Neural cell (in vitro differentiated cells): ENCODE measurements around the gene IL11. TPM values are rescaled to one million over a fixed set of nuclear protein-coding genes. Genes with fewer than 3 reads are reported as not detected.

Experiments
- H2AFZ ChIP-seq: fragments of 200-600, 300-800 bp; sonication (generic), shearing (Covaris generic); 2 replicates; pipeline ENCODE4 v1.6.0; 2014; ENCODE audit warnings: low read depth, mild to moderate bottlenecking, antibody characterized with exemption, low read length, moderate library complexity
- H3F3A ChIP-seq: fragments of 200-600 bp; shearing (Covaris generic); 2 replicates; pipeline ENCODE4 v1.6.1; 2016; ENCODE audit warnings: mild to moderate bottlenecking, moderate library complexity, mixed read lengths, antibody characterized with exemption, low read length; ENCODE audit not compliant: insufficient read depth, poor library complexity, severe bottlenecking
- H3K27ac ChIP-seq: fragments of 200-600, 300-800 bp; sonication (generic), shearing (Covaris generic); 2 replicates; pipeline ENCODE4 v1.5.1; 2014; ENCODE audit warnings: mild to moderate bottlenecking, low read length, moderate library complexity
- H3K27me3 ChIP-seq: fragments of 300-800, 200-600 bp; sonication (generic), shearing (Covaris generic); 2 replicates; pipeline ENCODE4 v1.6.0; 2014; ENCODE audit warnings: mild to moderate bottlenecking, low read depth, low read length, moderate library complexity; ENCODE audit not compliant: insufficient read depth
- H3K36me3 ChIP-seq: fragments of 300-800, 200-600 bp; sonication (generic), shearing (Covaris generic); 2 replicates; pipeline ENCODE4 v1.5.1; 2014; ENCODE audit warnings: mild to moderate bottlenecking, antibody characterized with exemption, low read length, moderate library complexity; ENCODE audit not compliant: insufficient read depth
- H3K4me2 ChIP-seq: fragments of 300-800, 200-600 bp; sonication (generic), shearing (Covaris generic); 2 replicates; pipeline ENCODE4 v1.6.0; 2014; ENCODE audit warnings: mild to moderate bottlenecking, low read length
- H3K4me3 ChIP-seq: fragments of 300-800, 200-600 bp; sonication (generic), shearing (Covaris generic); 2 replicates; pipeline ENCODE4 v1.5.1; 2014; ENCODE audit warnings: mild to moderate bottlenecking, low read length, moderate library complexity
- H3K79me2 ChIP-seq: fragments of 200-600 bp; shearing (Covaris generic); replicated peaks from 2 replicates; pipeline ENCODE4 v1.6.0; 2014; ENCODE audit warnings: mild to moderate bottlenecking, low read length, moderate library complexity; ENCODE audit not compliant: insufficient read depth
- H3K9ac ChIP-seq: fragments of 300-800, 200-600 bp; sonication (generic), shearing (Covaris generic); 2 replicates; pipeline ENCODE4 v1.6.1; 2016; ENCODE audit warnings: mild to moderate bottlenecking, low read length, mixed read lengths
- H3K9me2 ChIP-seq: fragments of 200-600 bp; shearing (Covaris generic); 2 replicates; pipeline ENCODE4 v1.6.1; 2016; ENCODE audit warnings: mild to moderate bottlenecking, low read length, mixed read lengths; ENCODE audit not compliant: insufficient read depth
- H3K9me3 ChIP-seq: fragments of 200-600, 300-800 bp; sonication (generic), shearing (Covaris generic); 2 replicates; pipeline ENCODE4 v1.6.1; 2016; ENCODE audit warnings: mild to moderate bottlenecking, mixed run types, low read length, moderate library complexity, mixed read lengths
- H4K20me1 ChIP-seq: fragments of 200-600 bp; shearing (Covaris generic); 2 replicates; pipeline ENCODE4 v1.6.1; 2016; ENCODE audit warnings: mild to moderate bottlenecking, mixed run types; ENCODE audit not compliant: insufficient read depth
- CTCF ChIP-seq: fragments of 450-650 bp; IDR thresholded peaks from 2 replicates; pipeline ENCODE4 v1.5.1; 2014; ENCODE audit warnings: antibody characterized with exemption, mild to moderate bottlenecking, moderate library complexity; ENCODE audit not compliant: poor library complexity, severe bottlenecking
- EP300 ChIP-seq: fragments of 450-650 bp; conservative IDR thresholded peaks from 2 replicates; pipeline ENCODE4 v1.6.1; 2014; ENCODE audit warnings: antibody characterized with exemption, mild to moderate bottlenecking, moderate library complexity; ENCODE audit not compliant: poor library complexity, severe bottlenecking
- EZH2 ChIP-seq: fragments of 200-600, 300-800 bp; shearing (Covaris generic), sonication (generic); IDR thresholded peaks from 2 replicates; pipeline ENCODE4 v1.6.1; 2014; ENCODE audit warnings: antibody characterized with exemption, low read length, borderline replicate concordance, mild to moderate bottlenecking; ENCODE audit not compliant: insufficient read depth, poor library complexity, severe bottlenecking
- MXI1 ChIP-seq: fragments of 450-650 bp; conservative IDR thresholded peaks from 2 replicates; pipeline ENCODE4 v1.6.1; 2014; ENCODE audit warnings: antibody characterized with exemption, mild to moderate bottlenecking; ENCODE audit not compliant: poor library complexity, severe bottlenecking
- POLR2AphosphoS5 ChIP-seq: IDR thresholded peaks from 2 replicates; pipeline ENCODE4 v1.6.1; 2012
- RAD21 ChIP-seq: fragments of 450-650 bp; conservative IDR thresholded peaks from 2 replicates; pipeline ENCODE4 v1.6.1; 2014; ENCODE audit warnings: antibody characterized with exemption, mild to moderate bottlenecking, moderate library complexity
- SMC3 ChIP-seq: fragments of 450-650 bp; conservative IDR thresholded peaks from 2 replicates; pipeline ENCODE4 v1.6.1; 2014; ENCODE audit warnings: antibody characterized with exemption, mild to moderate bottlenecking, moderate library complexity; ENCODE audit not compliant: poor library complexity
- TAF1 ChIP-seq: IDR thresholded peaks from 2 replicates; pipeline ENCODE4 v1.6.1; 2012; ENCODE audit warnings: low read depth
- polyA plus RNA-seq: library from polyadenylated mRNA; depleted of rRNA; stranded (reverse); fragments of >200 nt; gene quantifications from 2 replicates; pipeline ENCODE4 v1.2.3, GENCODE V29; 2014
- TF ChIP-seq, protein P1 (sequence below): IDR thresholded peaks from 2 replicates; pipeline ENCODE4 v1.6.1; 2012; ENCODE audit warnings: borderline replicate concordance

Gene IL11
- polyA plus RNA-seq, 1 donor from 2014 or later = 0.62 TPM

- Histone ChIP-seq H3K27me3 (no peaks in the 10 kb centered on the region), H2AFZ (no peak overlapping the region), H3F3A (no peaks in the 10 kb centered on the region), H3K4me3 (no peak overlapping the region), H3K79me2 (no peaks in the 10 kb centered on the region), H3K27ac (no peak overlapping the region), H3K9me2 (no peaks in the 10 kb centered on the region), H3K36me3 (no peaks in the 10 kb centered on the region), H4K20me1 (no peaks in the 10 kb centered on the region), H3K4me2 (no peak overlapping the region), H3K9ac (no peak overlapping the region), H3K9me3 (no peaks in the 10 kb centered on the region)
- TF ChIP-seq CTCF = no peak
- TF ChIP-seq SMC3 = no peak
- TF ChIP-seq EZH2 = no peak
- TF ChIP-seq, protein P1, sequence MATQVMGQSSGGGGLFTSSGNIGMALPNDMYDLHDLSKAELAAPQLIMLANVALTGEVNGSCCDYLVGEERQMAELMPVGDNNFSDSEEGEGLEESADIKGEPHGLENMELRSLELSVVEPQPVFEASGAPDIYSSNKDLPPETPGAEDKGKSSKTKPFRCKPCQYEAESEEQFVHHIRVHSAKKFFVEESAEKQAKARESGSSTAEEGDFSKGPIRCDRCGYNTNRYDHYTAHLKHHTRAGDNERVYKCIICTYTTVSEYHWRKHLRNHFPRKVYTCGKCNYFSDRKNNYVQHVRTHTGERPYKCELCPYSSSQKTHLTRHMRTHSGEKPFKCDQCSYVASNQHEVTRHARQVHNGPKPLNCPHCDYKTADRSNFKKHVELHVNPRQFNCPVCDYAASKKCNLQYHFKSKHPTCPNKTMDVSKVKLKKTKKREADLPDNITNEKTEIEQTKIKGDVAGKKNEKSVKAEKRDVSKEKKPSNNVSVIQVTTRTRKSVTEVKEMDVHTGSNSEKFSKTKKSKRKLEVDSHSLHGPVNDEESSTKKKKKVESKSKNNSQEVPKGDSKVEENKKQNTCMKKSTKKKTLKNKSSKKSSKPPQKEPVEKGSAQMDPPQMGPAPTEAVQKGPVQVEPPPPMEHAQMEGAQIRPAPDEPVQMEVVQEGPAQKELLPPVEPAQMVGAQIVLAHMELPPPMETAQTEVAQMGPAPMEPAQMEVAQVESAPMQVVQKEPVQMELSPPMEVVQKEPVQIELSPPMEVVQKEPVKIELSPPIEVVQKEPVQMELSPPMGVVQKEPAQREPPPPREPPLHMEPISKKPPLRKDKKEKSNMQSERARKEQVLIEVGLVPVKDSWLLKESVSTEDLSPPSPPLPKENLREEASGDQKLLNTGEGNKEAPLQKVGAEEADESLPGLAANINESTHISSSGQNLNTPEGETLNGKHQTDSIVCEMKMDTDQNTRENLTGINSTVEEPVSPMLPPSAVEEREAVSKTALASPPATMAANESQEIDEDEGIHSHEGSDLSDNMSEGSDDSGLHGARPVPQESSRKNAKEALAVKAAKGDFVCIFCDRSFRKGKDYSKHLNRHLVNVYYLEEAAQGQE = no peak
- TF ChIP-seq TAF1 = no peak
- TF ChIP-seq EP300 = no peak
- no peak for TF ChIP-seq RAD21
- TF ChIP-seq MXI1 = no peak
- TF ChIP-seq POLR2AphosphoS5 = no peak
Measured at GRCh38 chr19:55362174-55362989, 7.9 kb downstream of the IL11 start.

DNA sequence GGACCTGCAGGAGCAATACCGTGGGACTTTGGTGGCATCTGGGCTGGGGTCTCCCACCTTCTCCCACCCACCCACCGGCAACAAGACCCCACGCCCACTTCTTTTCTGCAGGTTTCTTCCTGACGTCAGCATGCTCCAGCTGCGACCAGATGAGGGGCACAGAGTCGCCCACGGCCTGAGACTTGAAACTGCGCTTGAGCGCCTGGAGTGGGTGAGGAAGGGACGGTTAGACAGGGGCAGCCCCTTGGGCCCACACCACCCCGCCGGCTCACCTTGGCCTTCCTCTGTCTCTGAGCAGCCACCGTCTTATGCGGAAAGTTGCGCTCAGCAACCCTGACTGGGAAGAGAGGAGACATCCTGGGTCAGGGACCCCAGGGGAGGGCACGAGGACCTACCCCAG, 9.4 kb downstream of the IL11 start:
- peaks cover 7% of the 10 kb centered on the region for H3K27me3 ChIP-seq
- H3K79me2 ChIP-seq = no peaks in the 10 kb centered on the region
- no peaks in the 10 kb centered on the region for H3F3A ChIP-seq
- H3K27ac ChIP-seq = no peak overlapping the region
- H3K9ac ChIP-seq = no peak overlapping the region
- TF ChIP-seq SMC3 (no peak), EP300 (no peak), RAD21 (no peak), CTCF (no peak), TAF1 (no peak), EZH2 (no peak), POLR2AphosphoS5 (no peak), MXI1 (no peak)
- TF ChIP-seq, protein P1 = no peak
- no peaks in the 10 kb centered on the region for H4K20me1 ChIP-seq
- no peaks in the 10 kb centered on the region for H3K36me3 ChIP-seq
- no peaks in the 10 kb centered on the region for H3K9me2 ChIP-seq
- H3K9me3 ChIP-seq = no peaks in the 10 kb centered on the region
- H3K4me2 ChIP-seq = no peak overlapping the region
- H3K4me3 ChIP-seq = no peak overlapping the region
- H2AFZ ChIP-seq = no peak overlapping the region
